Measurements from ENCODE around the gene NCAM1.
A peak's percentile ranks its signal among the peaks of the same experiment; 100 is the strongest.

The NCAM1 gene

GRCh38 chr11:113174882-113175281 lies 213.7 kb downstream of the NCAM1 start:
- no peak for DNase-seq

- DNase-seq, result peak; percentile 67
Measured at GRCh38 chr11:113176599-113177360, 215.6 kb downstream of the NCAM1 start.

- DNase-seq, result no peak
Measured at GRCh38 chr11:113177671-113178070, 216.5 kb downstream of the NCAM1 start.

- no peak for DNase-seq
Measured at GRCh38 chr11:113178381-113179070, 217.3 kb downstream of the NCAM1 start.

- no peak for DNase-seq
Measured at GRCh38 chr11:113179181-113179704, 218.0 kb downstream of the NCAM1 start.

DNA sequence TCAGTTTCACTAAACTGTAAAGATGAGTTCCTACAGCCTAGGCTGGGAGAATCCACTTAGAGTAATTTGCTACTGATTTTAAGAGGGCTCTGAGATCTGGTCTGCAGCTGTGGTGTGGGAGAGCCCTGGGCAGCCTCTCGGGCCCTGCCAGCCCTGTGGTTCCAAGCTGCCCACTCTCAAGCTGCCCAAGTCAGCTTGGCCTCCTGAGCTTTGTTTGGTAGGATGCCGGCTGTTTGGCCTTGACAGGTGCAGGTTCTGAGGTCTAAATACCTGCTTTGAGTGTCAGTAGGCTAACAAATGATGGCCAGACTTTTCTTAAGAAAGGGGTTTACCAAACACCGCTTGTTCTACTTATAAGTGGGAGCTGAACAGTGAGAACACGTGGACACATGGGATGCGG lies 219.9 kb downstream of the NCAM1 start:
- DNase-seq, result no peak

- no peak for DNase-seq
Measured at GRCh38 chr11:113182288-113182687, 221.1 kb downstream of the NCAM1 start.

DNA sequence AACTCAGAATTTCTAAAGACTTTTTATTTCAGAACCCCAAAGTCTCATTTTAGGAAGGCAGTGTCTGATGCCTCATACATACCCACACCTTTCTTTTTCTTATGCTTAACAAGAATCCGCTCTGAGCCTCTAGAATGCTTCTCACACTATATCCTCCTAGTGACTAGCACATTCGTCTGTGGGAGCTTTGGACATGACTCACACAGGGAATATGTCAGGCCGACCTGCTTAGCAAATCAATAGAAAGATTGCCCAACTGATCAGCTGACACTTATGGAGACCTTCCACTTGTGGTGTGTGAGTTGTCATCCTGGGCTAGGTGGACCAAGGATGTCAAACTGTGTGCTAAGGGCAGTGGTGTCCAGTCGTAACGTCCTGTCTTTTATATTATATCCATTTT lies 223.3 kb downstream of the NCAM1 start:
- DNase-seq, result peak; percentile 78

GRCh38 chr11:113188371-113188834 lies 227.2 kb downstream of the NCAM1 start:
- DNase-seq, result no peak

DNA sequence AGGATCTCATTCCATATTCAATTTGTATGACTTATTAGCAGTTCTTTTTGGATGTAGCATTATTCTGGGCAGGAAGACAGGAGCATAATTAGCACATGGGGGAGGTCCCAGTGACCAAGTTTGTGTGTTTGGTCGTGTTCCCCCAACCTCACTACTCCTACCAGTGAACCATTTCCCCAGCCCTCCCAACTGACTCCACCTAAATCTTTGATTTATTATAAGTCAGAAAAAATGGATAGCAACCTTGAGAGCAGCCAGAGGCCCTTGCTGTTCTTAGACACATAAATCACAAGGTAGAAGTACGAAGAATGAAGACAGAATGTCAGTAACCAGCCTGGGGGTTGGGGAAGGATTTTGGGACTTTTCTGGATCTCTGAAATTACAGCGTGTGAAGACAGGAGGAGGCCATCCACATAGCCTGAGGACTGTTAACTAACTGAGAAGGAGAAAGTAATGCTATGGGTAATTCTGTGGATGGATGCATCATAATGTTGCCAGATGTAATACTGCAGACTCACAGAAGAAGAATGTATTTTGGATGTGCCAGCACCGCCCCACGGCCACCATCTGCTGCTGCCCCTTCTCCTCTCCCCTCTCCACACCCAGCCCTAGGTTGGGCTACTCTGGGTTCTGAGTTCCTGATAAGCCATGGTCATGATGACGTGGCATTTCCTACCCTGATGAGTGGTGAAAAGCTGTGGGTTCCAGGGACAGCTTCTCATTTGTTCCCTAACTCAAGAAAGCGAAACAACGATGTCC lies 228.9 kb downstream of the NCAM1 start:
- peak; percentile 80 for DNase-seq

DNA sequence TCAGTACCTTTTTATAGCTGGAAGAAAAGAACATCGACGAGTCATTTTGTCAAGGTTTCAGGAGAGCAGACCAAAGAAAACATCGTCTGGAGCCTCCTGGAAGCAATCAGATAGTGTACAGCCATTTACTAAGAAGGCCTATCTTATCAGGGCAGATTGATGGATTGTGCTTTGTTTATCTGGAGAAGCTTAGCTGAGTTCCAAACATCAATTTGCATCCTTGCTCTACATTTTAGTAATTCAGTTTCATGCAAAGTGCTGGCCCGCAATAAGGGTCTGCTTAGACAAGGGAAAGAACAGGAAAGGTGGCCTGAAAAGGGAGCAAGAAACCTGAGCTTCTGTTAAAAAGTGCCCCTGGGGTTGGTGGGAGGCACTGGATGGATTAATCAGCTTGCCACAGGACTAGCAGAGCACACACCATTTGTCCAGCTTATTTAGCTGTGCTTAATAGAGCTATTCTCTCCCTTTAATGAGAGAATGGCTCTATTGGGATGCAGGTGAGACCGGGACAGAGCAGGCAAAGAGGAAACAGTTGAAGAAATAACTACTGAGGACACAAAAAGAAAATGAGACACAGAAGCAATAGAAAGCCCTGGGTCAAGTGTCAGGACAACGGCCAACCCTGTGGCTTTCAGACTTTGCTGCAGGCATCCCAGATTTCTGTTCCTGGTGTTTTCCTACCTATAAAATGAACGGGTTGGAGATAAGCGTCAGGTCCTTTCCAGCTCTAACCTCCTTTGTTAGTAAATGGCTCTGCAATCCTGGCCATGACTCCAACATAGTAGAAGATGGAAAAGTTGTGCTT lies 231.1 kb downstream of the NCAM1 start:
- DNase-seq, result peak; percentile 16

DNA sequence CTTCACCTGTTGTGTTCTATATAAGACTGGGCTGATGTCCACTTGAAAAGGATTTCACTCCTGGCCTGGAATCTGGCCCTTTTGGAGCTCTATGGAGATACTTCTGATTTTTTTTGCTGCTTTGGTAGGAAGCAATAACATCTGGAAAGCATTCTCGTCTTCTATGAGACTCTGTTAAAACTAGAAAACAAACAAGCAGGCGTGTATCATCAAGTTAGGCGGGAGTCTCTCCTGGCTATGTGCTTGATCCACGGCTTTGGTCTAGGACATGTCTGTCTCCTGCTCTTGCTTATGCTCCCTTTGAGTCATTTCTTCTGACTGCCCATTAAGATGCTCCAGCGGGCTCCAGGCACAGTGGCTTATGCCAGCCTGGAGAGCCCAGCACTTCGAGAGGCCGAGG lies 231.8 kb downstream of the NCAM1 start:
- no peak for DNase-seq

DNA sequence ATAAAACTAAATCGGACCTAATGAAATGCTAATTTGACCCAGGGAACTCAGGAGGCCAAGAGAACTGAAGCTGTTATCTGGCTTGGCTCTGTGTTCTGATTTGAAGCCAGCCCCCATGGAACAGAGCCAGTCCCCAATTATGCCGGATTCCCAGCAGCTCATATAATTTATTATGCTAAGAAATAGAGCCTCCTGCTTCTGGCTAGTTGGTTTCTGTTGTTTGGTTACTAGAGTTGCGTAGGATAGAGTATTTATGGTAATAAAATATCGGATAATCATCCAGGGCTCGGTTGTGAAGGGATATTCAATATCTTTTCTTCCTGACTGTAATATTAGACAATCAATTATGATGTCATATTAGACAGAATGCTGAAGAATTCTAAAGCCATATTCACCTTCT lies 232.7 kb downstream of the NCAM1 start:
- no peak for DNase-seq

DNA sequence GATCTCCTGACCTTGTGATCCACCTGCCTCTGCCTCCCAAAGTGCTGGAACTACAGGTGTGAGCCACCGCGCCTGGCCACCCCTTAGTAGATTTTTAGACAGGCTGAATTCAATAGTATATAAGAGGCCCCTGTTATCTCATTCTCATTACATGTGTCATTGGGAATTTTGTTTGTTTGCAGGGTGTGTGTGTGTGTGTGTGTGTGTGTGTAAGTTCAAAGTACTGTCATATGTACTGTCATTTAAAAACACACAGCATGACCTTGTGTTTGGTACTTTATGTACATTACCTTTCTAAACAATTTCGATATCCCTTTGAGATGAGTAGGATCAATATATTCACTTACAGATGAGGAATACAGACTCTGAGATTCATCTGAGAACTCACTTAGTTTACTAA lies 234.5 kb downstream of the NCAM1 start:
- no peak for DNase-seq

GRCh38 chr11:113197446-113197845 lies 236.2 kb downstream of the NCAM1 start:
- DNase-seq, result no peak

- no peak for DNase-seq
Measured at GRCh38 chr11:113198972-113199661, 237.9 kb downstream of the NCAM1 start.

DNA sequence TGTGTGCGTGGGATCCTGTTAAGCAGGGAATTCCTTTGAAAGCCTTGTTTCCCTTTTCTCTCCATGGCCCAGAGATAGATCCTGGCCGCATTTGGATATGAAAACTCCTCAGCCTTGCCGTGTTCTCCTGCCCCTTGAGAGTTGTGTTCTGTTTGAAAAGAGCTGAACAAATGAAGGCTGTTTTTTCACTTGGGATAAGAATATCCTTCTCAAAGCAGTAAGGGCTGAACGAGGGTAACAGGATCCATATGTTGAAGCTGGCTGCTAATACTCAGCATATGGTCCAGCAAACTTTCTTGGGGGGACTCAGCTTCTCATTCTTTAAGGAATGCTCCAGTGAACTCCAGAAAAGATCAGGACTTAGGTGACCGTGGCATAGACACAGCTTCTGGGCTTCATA lies 238.6 kb downstream of the NCAM1 start:
- no peak for DNase-seq

- DNase-seq, result no peak
Measured at GRCh38 chr11:113201054-113201818, 240.0 kb downstream of the NCAM1 start.

GRCh38 chr11:113202431-113202830 lies 241.2 kb downstream of the NCAM1 start:
- peak; percentile 34 for DNase-seq

GRCh38 chr11:113203141-113203753 lies 242.0 kb downstream of the NCAM1 start:
- DNase-seq, result no peak

DNA sequence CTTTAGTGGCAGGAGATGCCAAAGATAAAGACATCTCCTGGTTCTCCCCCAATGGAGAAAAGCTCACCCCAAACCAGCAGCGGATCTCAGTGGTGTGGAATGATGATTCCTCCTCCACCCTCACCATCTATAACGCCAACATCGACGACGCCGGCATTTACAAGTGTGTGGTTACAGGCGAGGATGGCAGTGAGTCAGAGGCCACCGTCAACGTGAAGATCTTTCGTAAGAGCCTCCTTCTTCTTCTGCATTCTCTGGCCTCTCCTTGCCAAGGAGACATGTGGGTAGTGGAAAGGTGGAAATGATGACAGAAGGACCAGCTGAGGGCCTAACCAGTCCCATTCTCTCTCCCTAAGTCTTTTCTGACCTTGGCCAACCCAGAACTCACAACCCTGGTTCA lies 243.1 kb downstream of the NCAM1 start:
- no peak for DNase-seq

All from NCI-H226 (cell line).